ENCODE measurements around the gene IFITM1. TPM values are rescaled to one million over a fixed set of nuclear protein-coding genes. Genes with fewer than 3 reads are reported as not detected.

The IFITM1 gene
- total RNA-seq, 2 donors from 2014 or later = 151 to 215 TPM

Other genes starting within 250 kb of the IFITM1 start
- gene SCGB1C1, start 121.0 kb upstream of the IFITM1 start, total RNA-seq = not detected
- 10 to 100 TPM; 27.6 to 44.5 TPM for gene BET1L, start 106.6 kb upstream of the IFITM1 start, total RNA-seq
- 10 to 100 TPM; 54.1 to 67.4 TPM for gene RIC8A, start 106.3 kb upstream of the IFITM1 start, total RNA-seq
- gene SIRT3, start 77.7 kb upstream of the IFITM1 start, total RNA-seq = 10 to 100 TPM; 21.1 to 21.6 TPM
- 10 to 100 TPM; 75.5 to 87.3 TPM for gene PSMD13, start 77.1 kb upstream of the IFITM1 start, total RNA-seq
- under 1 TPM; 0.16 to 0.62 TPM for gene NLRP6, start 35.6 kb upstream of the IFITM1 start, total RNA-seq
- 10 to 100 TPM; 10.8 to 15.8 TPM for gene PGGHG, start 24.9 kb upstream of the IFITM1 start, total RNA-seq
- not detected for gene IFITM5, start 14.5 kb upstream of the IFITM1 start, total RNA-seq
- gene IFITM2, start 6.2 kb upstream of the IFITM1 start, total RNA-seq = 100 to 1,000 TPM; 420 to 494 TPM
- 100 to 1,000 TPM; 669 to 779 TPM for gene IFITM3, start 6.8 kb downstream of the IFITM1 start, total RNA-seq
- 1 to 10 TPM; 2.1 to 2.4 TPM for gene B4GALNT4, start 55.5 kb downstream of the IFITM1 start, total RNA-seq
- under 1 TPM; 0.52 to 0.68 TPM for gene PKP3, start 80.2 kb downstream of the IFITM1 start, total RNA-seq
- 10 to 100 TPM; 35.4 to 36.7 TPM for gene SIGIRR, start 101.0 kb downstream of the IFITM1 start, total RNA-seq
- 1 to 10 TPM in 1 of 2 donors, under 1 TPM in 1; 0.55 to 1.6 TPM for gene ANO9, start 128.0 kb downstream of the IFITM1 start, total RNA-seq
- 10 to 100 TPM; 21.5 to 26.5 TPM for gene PTDSS2, start 136.2 kb downstream of the IFITM1 start, total RNA-seq
- 100 to 1,000 TPM; 153 to 159 TPM for gene RNH1, start 193.2 kb downstream of the IFITM1 start, total RNA-seq
- gene HRAS, start 221.5 kb downstream of the IFITM1 start, total RNA-seq = 10 to 100 TPM; 47.9 to 56.5 TPM
- under 1 TPM; 0.47 to 0.68 TPM for gene LRRC56, start 223.5 kb downstream of the IFITM1 start, total RNA-seq
- gene LMNTD2, start 246.7 kb downstream of the IFITM1 start, total RNA-seq = 1 to 10 TPM in 1 of 2 donors, under 1 TPM in 1; 0.58 to 1.1 TPM
- gene RASSF7, start 246.9 kb downstream of the IFITM1 start, total RNA-seq = 1 to 10 TPM; 3.2 to 4.4 TPM

All from left cardiac atrium (tissue), 2 donors.